SK-N-SH treated with all-trans-retinoic acid at 6 μM for 48 hours (cell line): ENCODE measurements around the gene CACNA1I.

Experiments
- CREB5 ChIP-seq: fragments of 250-450 bp; sonication (Bioruptor Pico); IDR thresholded peaks from 2 replicates; pipeline ENCODE4 v1.5.1; 2020; ENCODE audit warnings: low read depth, mild to moderate bottlenecking, moderate library complexity
- CSDC2 ChIP-seq: fragments of 250-450 bp; sonication (Bioruptor Pico); IDR thresholded peaks from 2 replicates; pipeline ENCODE4 v1.5.0; 2020; ENCODE audit warnings: mild to moderate bottlenecking, moderate library complexity
- CSRNP3 ChIP-seq: fragments of 250-450 bp; sonication (Bioruptor Pico); IDR thresholded peaks from 2 replicates; pipeline ENCODE4 v1.5.1; 2021; ENCODE audit warnings: mild to moderate bottlenecking, moderate library complexity
- ESRRG ChIP-seq: fragments of 250-450 bp; sonication (Bioruptor Pico); IDR thresholded peaks from 2 replicates; pipeline ENCODE4 v1.6.1; 2021; ENCODE audit warnings: mild to moderate bottlenecking
- OSR1 ChIP-seq: fragments of 250-450 bp; sonication (Bioruptor Pico); IDR thresholded peaks from 2 replicates; pipeline ENCODE4 v1.8.0; 2022; ENCODE audit warnings: moderate library complexity, mild to moderate bottlenecking, inconsistent platforms
- PATZ1 ChIP-seq: fragments of 250-450 bp; sonication (Bioruptor Pico); IDR thresholded peaks from 2 replicates; pipeline ENCODE4 v1.8.0; 2020; ENCODE audit warnings: mild to moderate bottlenecking, moderate library complexity, borderline replicate concordance
- RARB ChIP-seq: fragments of 250-450 bp; sonication (Bioruptor Pico); IDR thresholded peaks from 2 replicates; pipeline ENCODE4 v1.8.0; 2021; ENCODE audit warnings: mild to moderate bottlenecking, moderate library complexity
- SNAI2 ChIP-seq: fragments of 250-450 bp; sonication (Bioruptor Pico); IDR thresholded peaks from 2 replicates; pipeline ENCODE4 v1.5.0; 2020; ENCODE audit warnings: mild to moderate bottlenecking, moderate library complexity
- TCF4 ChIP-seq: fragments of 250-450 bp; sonication (Bioruptor Pico); IDR thresholded peaks from 2 replicates; pipeline ENCODE4 v1.8.0; 2021; ENCODE audit warnings: mild to moderate bottlenecking, moderate library complexity, borderline replicate concordance
- TSHZ2 ChIP-seq: fragments of 250-450 bp; sonication (Bioruptor Pico); IDR thresholded peaks from 2 replicates; pipeline ENCODE4 v1.5.0; 2020; ENCODE audit warnings: mild to moderate bottlenecking, moderate library complexity
- ZC3H10 ChIP-seq: fragments of 250-450 bp; sonication (Bioruptor Pico); IDR thresholded peaks from 2 replicates; pipeline ENCODE4 v1.5.1; 2021; ENCODE audit warnings: mild to moderate bottlenecking, moderate library complexity
- ZFP3 ChIP-seq: fragments of 250-450 bp; sonication (Bioruptor Pico); IDR thresholded peaks from 2 replicates; pipeline ENCODE4 v1.5.0; 2020; ENCODE audit warnings: mild to moderate bottlenecking, moderate library complexity
- ZNF565 ChIP-seq: fragments of 450-650 bp; formaldehyde crosslinking; conservative IDR thresholded peaks from 2 replicates; pipeline ENCODE4 v1.5.0; 2020; ENCODE audit warnings: low read depth, mild to moderate bottlenecking, moderate library complexity
- ZNF8 ChIP-seq: fragments of 450-650 bp; formaldehyde crosslinking; IDR thresholded peaks from 2 replicates; pipeline ENCODE4 v1.5.0; 2020; ENCODE audit warnings: mild to moderate bottlenecking, moderate library complexity

GRCh38 chr22:39665661-39666431 lies 95.3 kb downstream of the CACNA1I start:
- TF ChIP-seq CREB5 (CRISPR knock-in tag) (no peak), RARB (CRISPR knock-in tag) (no peak), OSR1 (CRISPR knock-in tag) (no peak), ZFP3 (CRISPR knock-in tag) (no peak), CSRNP3 (CRISPR knock-in tag) (no peak), ZNF8 (no peak), ZNF565 (no peak), TSHZ2 (no peak), PATZ1 (CRISPR knock-in tag) (no peak), SNAI2 (CRISPR knock-in tag) (no peak), TCF4 (CRISPR knock-in tag) (no peak), ESRRG (CRISPR knock-in tag) (no peak), ZC3H10 (CRISPR knock-in tag) (no peak), CSDC2 (CRISPR knock-in tag) (no peak)
